ENCODE results near the gene DPPA2. TPM values are rescaled to one million over a fixed set of nuclear protein-coding genes. Genes with fewer than 3 reads are reported as not detected.

DPPA2 gene
- total RNA-seq, 1 experiment from 2014 or later = 15.0 TPM

- TF ChIP-seq ZNF281 (CRISPR knock-in tag; IDR thresholded peaks at IDR 0.05) (no peak), TP53 (CRISPR knock-in tag; IDR thresholded peaks at IDR 0.05) (no peak), ZNF671 (CRISPR knock-in tag; IDR thresholded peaks at IDR 0.05) (no peak), ELF4 (CRISPR knock-in tag; IDR thresholded peaks at IDR 0.05; ENCODE audit: low read depth) (no peak), ZNF138 (CRISPR knock-in tag; conservative IDR thresholded peaks at IDR 0.05) (no peak), NFYB (CRISPR knock-in tag; conservative IDR thresholded peaks at IDR 0.05; ENCODE audit: low read depth) (no peak), GABPB1 (CRISPR knock-in tag; IDR thresholded peaks at IDR 0.05) (no peak)
Observed at GRCh38 chr3:109334572-109334971, 18.3 kb upstream of the DPPA2 start (continued).

GRCh38 chr3:109331692-109332091 is 15.4 kb upstream of the DPPA2 start:
- H3K27me3 Mint-ChIP-seq (ENCODE audit: low read depth) = peaks cover 3% of the 10 kb centered on the region; the same call in 1 of the 2 replicates
- peaks cover 99% of the 10 kb centered on the region for H3K36me3 Mint-ChIP-seq
- TF ChIP-seq RELA (CRISPR knock-in tag; IDR thresholded peaks at IDR 0.05; ENCODE audit: borderline replicate concordance) (no peak), MXD4 (CRISPR knock-in tag; IDR thresholded peaks at IDR 0.05; ENCODE audit: borderline replicate concordance) (no peak), MAX (CRISPR knock-in tag; IDR thresholded peaks at IDR 0.05) (no peak), ATF6 (CRISPR knock-in tag; IDR thresholded peaks at IDR 0.05) (no peak), ELF4 (CRISPR knock-in tag; IDR thresholded peaks at IDR 0.05; ENCODE audit: low read depth) (no peak), ETV6 (CRISPR knock-in tag; IDR thresholded peaks at IDR 0.05) (no peak), ZNF121 (CRISPR knock-in tag; IDR thresholded peaks at IDR 0.05) (no peak), CREB1 (CRISPR knock-in tag; IDR thresholded peaks at IDR 0.05) (no peak), ZNF317 (CRISPR knock-in tag; IDR thresholded peaks at IDR 0.05; ENCODE audit: borderline replicate concordance, low read depth) (no peak), CBFB (CRISPR knock-in tag; IDR thresholded peaks at IDR 0.05; ENCODE audit: low read depth) (no peak), ESRRA (CRISPR knock-in tag; IDR thresholded peaks at IDR 0.05; ENCODE audit: borderline replicate concordance) (no peak), ZNF232 (CRISPR knock-in tag; IDR thresholded peaks at IDR 0.05) (no peak), SOX15 (CRISPR knock-in tag; IDR thresholded peaks at IDR 0.05) (no peak)
- TF ChIP-seq, protein P1, sequence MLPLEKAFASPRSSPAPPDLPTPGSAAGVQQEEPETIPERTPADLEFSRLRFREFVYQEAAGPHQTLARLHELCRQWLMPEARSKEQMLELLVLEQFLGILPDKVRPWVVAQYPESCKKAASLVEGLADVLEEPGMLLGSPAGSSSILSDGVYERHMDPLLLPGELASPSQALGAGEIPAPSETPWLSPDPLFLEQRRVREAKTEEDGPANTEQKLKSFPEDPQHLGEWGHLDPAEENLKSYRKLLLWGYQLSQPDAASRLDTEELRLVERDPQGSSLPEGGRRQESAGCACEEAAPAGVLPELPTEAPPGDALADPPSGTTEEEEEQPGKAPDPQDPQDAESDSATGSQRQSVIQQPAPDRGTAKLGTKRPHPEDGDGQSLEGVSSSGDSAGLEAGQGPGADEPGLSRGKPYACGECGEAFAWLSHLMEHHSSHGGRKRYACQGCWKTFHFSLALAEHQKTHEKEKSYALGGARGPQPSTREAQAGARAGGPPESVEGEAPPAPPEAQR (CRISPR knock-in tag; IDR thresholded peaks at IDR 0.05) = no peak
- TF ChIP-seq, protein P2, sequence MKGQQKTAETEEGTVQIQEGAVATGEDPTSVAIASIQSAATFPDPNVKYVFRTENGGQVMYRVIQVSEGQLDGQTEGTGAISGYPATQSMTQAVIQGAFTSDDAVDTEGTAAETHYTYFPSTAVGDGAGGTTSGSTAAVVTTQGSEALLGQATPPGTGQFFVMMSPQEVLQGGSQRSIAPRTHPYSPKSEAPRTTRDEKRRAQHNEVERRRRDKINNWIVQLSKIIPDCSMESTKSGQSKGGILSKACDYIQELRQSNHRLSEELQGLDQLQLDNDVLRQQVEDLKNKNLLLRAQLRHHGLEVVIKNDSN (CRISPR knock-in tag; IDR thresholded peaks at IDR 0.05) = no peak
- TF ChIP-seq, protein P3, sequence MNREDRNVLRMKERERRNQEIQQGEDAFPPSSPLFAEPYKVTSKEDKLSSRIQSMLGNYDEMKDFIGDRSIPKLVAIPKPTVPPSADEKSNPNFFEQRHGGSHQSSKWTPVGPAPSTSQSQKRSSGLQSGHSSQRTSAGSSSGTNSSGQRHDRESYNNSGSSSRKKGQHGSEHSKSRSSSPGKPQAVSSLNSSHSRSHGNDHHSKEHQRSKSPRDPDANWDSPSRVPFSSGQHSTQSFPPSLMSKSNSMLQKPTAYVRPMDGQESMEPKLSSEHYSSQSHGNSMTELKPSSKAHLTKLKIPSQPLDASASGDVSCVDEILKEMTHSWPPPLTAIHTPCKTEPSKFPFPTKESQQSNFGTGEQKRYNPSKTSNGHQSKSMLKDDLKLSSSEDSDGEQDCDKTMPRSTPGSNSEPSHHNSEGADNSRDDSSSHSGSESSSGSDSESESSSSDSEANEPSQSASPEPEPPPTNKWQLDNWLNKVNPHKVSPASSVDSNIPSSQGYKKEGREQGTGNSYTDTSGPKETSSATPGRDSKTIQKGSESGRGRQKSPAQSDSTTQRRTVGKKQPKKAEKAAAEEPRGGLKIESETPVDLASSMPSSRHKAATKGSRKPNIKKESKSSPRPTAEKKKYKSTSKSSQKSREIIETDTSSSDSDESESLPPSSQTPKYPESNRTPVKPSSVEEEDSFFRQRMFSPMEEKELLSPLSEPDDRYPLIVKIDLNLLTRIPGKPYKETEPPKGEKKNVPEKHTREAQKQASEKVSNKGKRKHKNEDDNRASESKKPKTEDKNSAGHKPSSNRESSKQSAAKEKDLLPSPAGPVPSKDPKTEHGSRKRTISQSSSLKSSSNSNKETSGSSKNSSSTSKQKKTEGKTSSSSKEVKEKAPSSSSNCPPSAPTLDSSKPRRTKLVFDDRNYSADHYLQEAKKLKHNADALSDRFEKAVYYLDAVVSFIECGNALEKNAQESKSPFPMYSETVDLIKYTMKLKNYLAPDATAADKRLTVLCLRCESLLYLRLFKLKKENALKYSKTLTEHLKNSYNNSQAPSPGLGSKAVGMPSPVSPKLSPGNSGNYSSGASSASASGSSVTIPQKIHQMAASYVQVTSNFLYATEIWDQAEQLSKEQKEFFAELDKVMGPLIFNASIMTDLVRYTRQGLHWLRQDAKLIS (CRISPR knock-in tag; IDR thresholded peaks at IDR 0.05; ENCODE audit: borderline replicate concordance) = no peak
- TF ChIP-seq, protein P4, sequence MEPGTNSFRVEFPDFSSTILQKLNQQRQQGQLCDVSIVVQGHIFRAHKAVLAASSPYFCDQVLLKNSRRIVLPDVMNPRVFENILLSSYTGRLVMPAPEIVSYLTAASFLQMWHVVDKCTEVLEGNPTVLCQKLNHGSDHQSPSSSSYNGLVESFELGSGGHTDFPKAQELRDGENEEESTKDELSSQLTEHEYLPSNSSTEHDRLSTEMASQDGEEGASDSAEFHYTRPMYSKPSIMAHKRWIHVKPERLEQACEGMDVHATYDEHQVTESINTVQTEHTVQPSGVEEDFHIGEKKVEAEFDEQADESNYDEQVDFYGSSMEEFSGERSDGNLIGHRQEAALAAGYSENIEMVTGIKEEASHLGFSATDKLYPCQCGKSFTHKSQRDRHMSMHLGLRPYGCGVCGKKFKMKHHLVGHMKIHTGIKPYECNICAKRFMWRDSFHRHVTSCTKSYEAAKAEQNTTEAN (CRISPR knock-in tag; IDR thresholded peaks at IDR 0.05) = no peak

More at GRCh38 chr3:109331692-109332091, 15.4 kb upstream of the DPPA2 start:
- Mint-ChIP-seq H3K4me3 (peak overlapping the region; percentile 89), H3K4me1 (peaks cover 68% of the 10 kb centered on the region), H3K9me3 (no peaks in the 10 kb centered on the region), H3K27ac (peak overlapping the region; percentile 97)
- DNase-seq (ENCODE audit: low spot score) (no peak), ATAC-seq (no peak)
- ChIA-PET CTCF (interaction anchor here (1.5 kb wide), 1 partner anchor 67 kb away, joined by 3 read pairs; no protein-coding TSS in a partner anchor), POLR2A (interaction anchor here (0.6 to 1.6 kb wide), 2 partner anchors 24 to 30 kb away, joined by 4 to 6 read pairs; no protein-coding TSS in a partner anchor)
